PFSK-1 (cell line): ENCODE data around the gene C13orf46.

Experiments used
- FOXP2 ChIP-seq: optimal IDR thresholded peaks from 2 replicates; pipeline ENCODE3; 2011; ENCODE audit warnings: borderline replicate concordance, control low read depth, inconsistent platforms; ENCODE audit not compliant: insufficient read depth; ENCODE audit errors: extremely low read length, extremely low read depth
- POLR2AphosphoS5 ChIP-seq: IDR thresholded peaks from 2 replicates; pipeline ENCODE4 v1.6.1; 2012; ENCODE audit warnings: low read depth, mild to moderate bottlenecking, control low read depth, low read length, moderate library complexity
- SIN3A ChIP-seq: IDR thresholded peaks from 2 replicates; pipeline ENCODE4 v1.6.1; 2012; ENCODE audit warnings: mild to moderate bottlenecking, low read length, moderate library complexity, borderline replicate concordance; ENCODE audit not compliant: insufficient read depth
- TAF1 ChIP-seq: IDR thresholded peaks from 2 replicates; pipeline ENCODE4 v1.6.1; 2012; ENCODE audit warnings: low read length, control low read depth, borderline replicate concordance; ENCODE audit not compliant: insufficient read depth
- TF ChIP-seq, protein P1 (sequence below), 2 experiments: IDR thresholded peaks; 2 replicates each; pipeline versions ENCODE4 v1.6.1 to v1.8.0; 2011 to 2012; ENCODE audit warnings: low read depth in 2 of 2, low read length in 2 of 2, control low read depth in 1 of 2, inconsistent platforms in 1 of 2, mild to moderate bottlenecking in 1 of 2, moderate library complexity in 1 of 2; ENCODE audit not compliant: insufficient read depth in 1 of 2

The C13orf46 gene

DNA sequence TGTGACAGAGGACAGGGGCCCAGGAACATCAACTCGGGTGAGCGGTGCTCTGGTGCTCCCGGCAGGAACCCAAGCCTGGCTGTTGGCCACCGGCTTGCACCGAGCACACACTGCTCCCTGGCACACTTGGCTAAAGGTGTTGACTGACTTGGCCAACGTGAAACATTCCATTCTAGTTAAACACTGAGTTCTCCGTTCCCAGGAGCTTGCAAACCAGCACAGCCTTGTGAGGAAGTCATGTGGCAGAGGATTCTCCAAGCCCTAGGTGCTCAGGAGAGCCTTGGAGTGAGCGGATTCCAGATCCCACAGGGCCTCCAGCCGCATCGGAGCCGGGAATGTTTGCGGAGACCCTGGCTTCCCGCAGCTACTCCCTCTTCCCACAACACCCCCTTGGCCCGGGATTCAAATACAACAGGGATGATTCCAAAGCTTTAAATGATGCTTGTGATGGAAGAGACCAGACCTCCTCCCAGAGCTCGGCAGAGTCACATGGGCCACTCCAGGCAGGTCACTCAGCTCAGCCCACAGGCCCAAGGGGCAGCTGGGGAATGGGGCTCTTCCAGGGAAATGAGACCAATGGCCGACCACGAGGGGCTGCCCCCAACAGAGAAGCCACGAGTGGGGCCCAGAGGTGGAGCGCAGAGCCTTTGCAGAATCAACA lies 2.9 kb downstream of the C13orf46 start:
- no peak for TF ChIP-seq SIN3A
- TF ChIP-seq POLR2AphosphoS5, result no peak
- TF ChIP-seq, protein P1, sequence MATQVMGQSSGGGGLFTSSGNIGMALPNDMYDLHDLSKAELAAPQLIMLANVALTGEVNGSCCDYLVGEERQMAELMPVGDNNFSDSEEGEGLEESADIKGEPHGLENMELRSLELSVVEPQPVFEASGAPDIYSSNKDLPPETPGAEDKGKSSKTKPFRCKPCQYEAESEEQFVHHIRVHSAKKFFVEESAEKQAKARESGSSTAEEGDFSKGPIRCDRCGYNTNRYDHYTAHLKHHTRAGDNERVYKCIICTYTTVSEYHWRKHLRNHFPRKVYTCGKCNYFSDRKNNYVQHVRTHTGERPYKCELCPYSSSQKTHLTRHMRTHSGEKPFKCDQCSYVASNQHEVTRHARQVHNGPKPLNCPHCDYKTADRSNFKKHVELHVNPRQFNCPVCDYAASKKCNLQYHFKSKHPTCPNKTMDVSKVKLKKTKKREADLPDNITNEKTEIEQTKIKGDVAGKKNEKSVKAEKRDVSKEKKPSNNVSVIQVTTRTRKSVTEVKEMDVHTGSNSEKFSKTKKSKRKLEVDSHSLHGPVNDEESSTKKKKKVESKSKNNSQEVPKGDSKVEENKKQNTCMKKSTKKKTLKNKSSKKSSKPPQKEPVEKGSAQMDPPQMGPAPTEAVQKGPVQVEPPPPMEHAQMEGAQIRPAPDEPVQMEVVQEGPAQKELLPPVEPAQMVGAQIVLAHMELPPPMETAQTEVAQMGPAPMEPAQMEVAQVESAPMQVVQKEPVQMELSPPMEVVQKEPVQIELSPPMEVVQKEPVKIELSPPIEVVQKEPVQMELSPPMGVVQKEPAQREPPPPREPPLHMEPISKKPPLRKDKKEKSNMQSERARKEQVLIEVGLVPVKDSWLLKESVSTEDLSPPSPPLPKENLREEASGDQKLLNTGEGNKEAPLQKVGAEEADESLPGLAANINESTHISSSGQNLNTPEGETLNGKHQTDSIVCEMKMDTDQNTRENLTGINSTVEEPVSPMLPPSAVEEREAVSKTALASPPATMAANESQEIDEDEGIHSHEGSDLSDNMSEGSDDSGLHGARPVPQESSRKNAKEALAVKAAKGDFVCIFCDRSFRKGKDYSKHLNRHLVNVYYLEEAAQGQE (IDR thresholded peaks at IDR 0.05; ENCODE audit: insufficient read depth in 1 of 2, low read depth in 2 of 2, low read length in 2 of 2), result no peak
- no peak for TF ChIP-seq TAF1
- TF ChIP-seq FOXP2, result no peak

DNA sequence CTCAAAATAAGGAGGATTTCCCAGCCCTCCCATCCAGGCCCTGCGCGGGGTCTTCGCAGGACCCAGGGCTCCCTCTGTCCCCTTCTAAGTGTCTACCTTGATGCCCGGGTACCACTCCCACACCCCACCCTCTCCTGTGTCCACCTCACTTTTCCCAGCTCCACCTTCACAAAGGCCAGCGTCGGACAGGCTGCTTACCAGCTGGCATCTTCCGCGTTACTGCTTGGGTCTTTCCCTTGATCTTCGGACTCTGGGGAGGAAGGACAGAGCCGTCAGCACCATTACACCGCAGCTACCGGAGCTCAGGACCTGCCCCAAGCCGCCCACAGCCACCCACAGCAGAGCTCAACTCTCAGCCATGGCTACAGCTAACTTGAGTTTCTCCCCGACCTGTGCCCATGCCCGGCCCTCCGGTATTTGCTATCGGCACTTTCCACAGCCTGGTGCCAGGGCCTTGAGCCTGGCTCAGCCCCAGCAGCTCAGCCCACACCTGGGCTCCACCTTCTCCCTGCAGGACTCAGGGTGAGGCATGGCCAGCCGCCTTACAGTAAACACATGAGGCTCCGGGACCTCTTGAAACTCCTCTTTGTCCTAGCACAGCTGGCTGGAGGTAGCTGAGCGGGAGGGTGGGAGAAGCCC lies 3.8 kb downstream of the C13orf46 start:
- TF ChIP-seq, protein P1 (IDR thresholded peaks at IDR 0.05; ENCODE audit: insufficient read depth in 1 of 2, low read depth in 2 of 2, low read length in 2 of 2), result no peak
- TF ChIP-seq TAF1 (no peak), SIN3A (no peak), FOXP2 (no peak), POLR2AphosphoS5 (no peak)

GRCh38 chr13:113969311-113969972 lies 4.4 kb downstream of the C13orf46 start:
- TF ChIP-seq FOXP2 (no peak), TAF1 (no peak), SIN3A (no peak)

- TF ChIP-seq POLR2AphosphoS5 (no peak), FOXP2 (no peak), SIN3A (no peak), TAF1 (no peak)
- TF ChIP-seq, protein P1 (IDR thresholded peaks at IDR 0.05; ENCODE audit: insufficient read depth in 1 of 2, low read depth in 2 of 2, low read length in 2 of 2), result no peak
These were observed 5.2 kb downstream of the C13orf46 start for GRCh38 chr13:113968463-113969310.
